ENCODE data around the gene RADX.
A peak's percentile ranks its signal among the peaks of the same experiment; 100 is the strongest.

Gene RADX

DNA sequence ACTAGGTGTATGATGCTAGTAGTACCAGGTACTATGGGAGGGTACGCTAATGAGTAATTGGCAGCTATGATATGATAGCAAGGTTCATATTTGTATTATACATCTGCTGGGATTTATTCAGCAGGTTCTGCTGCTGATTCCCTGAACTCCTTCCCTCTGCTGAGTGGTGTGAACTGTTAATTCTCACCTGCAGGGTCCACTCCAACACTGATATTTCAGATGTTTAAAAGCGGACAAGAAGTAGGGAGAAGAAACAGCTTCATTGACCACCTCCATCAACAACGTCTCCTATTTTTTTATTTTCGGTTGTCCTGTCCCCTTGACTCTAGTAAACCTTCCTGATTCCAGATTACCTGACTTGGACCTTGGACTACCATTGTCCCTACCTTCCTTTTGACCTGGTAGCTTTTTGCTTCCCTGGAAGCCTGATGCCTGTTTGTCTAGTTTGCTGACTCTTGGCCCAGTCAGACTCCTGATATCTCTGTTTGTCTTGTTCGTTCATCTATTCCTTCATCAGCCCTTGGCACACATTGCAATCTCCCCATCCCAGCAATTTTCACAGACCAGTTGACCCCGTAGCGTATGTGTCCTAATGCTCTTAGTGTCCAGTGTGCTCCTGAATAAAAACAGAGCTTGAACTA is 80.8 kb downstream of the RADX start:
- DNase-seq, result no peak

DNA sequence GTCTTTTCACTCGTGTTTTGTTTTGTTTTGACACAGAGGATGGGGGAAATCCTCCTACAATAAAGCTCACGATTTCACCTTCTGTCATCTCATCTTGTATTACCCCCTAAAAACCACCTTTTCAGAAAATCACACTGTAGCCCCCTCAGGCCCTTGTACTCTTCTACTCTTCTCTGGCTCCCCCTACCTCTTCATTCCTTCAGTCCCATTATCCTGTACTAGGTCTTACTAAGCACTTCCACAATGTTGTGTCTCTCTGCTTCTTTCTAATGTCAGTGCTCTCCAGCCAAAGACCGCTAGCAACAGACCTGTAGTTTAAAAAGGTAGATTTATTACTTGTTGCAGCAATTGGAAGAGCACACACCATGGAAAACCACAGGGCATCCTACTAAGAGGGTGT is 84.7 kb downstream of the RADX start:
- no peak for DNase-seq

DNA sequence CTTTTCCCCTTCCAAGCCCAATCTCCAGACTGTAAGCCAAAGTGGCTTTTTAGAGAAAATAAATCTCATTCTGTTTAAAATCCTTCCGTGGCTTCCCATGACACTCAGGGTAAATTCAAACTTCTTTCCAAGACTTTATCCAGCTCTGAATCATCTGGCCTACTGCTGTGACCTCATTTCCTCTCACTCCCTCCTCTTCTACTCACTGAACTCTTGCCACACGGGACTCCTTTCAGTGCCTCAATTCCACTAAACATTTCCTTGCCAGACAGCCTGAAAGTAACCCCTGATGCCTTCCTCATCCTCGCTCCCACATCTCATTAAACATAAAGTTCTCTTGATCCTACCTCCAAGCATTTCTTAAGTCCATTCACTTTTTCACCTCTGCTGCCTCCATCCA is 86.9 kb downstream of the RADX start:
- no peak for DNase-seq

DNA sequence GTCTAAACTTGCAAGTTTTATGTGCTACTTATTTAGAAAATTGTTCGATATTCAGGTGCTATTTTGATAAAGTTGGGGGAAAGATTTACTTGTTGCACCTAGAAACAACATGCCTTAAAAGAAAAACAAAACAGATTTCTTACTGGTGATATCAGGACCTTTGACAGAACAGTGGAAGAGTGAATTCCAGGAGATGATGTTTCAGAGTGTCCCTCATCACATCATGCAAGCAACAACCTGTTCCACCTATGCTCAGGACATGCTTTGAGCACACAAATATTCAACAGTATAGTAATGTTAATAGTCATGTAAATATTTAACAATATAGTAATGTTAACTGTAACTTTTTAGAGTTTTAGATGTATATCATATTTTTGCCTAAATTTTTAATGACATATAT is 90.9 kb downstream of the RADX start:
- no peak for DNase-seq

- no peak for DNase-seq
Measured at GRCh38 chrX:106706466-106706865, 94.7 kb downstream of the RADX start.

DNA sequence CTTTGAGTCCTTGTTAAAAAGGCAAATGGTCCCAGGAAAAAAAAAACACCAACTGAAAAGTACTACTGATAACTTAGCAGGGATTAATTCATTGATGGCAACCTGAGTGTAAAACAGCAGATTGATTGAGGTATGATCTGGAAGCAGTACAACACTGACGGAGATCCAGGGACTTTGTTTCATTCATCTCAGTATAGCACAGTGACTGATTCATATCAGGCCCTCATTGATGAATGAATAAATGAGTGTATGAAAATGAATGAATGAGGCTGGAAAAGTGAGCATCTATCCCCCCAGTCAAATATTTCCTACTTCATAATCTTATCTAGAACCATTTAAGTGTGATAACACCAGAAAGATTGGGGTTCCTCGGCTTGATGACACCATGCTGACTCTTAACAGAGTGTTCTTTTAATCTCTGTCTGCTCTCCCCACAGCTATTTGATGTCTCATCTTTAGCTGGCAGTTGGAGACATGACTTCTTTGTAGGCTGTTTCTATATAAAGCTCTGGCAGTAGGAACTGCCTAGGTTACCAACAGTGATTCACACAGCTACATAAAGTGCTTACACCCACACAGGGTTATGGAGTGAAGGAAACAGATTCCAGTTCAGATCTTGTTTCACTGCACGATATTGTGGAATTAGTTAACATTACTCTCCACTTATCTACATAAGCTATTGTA is 96.1 kb downstream of the RADX start:
- no peak for DNase-seq

GRCh38 chrX:106710771-106711170 is 99.0 kb downstream of the RADX start:
- no peak for DNase-seq

DNA sequence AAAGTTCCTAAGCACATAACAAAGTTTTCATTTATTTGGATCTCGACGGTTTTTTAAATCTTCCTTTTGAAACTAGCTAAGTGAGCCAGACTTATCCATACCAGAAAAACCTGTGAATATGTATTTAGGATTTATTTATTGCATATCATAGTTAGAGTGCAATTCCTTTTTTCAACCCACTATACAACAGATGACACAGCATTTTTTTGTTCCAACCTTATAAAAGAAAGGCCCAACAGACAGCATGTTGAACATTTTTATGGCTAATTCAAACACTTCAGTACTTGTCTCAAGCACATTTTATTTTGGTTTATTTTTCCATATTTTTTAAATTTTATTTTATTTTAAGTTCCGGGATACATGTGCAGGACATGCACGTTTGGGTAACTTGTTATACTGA is 99.6 kb downstream of the RADX start:
- DNase-seq, result no peak

GRCh38 chrX:106716004-106716403 is 104.2 kb downstream of the RADX start:
- no peak for DNase-seq

DNA sequence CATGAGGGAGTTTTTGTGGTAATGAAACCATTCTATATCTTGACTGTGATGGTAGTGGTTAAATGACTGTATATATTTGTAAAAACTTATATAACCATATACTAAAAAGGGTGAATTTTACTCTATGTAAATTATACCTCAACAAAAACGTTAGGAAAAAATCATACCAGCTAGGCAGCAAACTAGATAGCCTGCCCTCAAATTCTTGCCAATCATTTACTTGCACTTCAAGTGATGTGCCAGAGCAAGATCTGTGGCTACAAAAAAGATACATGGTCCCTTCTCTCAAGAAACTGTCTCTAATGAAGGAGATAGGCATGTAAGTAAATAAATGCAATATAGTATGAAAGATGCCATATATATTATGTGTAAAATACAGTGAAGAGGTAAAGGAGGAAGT is 104.7 kb downstream of the RADX start:
- DNase-seq, result no peak

DNA sequence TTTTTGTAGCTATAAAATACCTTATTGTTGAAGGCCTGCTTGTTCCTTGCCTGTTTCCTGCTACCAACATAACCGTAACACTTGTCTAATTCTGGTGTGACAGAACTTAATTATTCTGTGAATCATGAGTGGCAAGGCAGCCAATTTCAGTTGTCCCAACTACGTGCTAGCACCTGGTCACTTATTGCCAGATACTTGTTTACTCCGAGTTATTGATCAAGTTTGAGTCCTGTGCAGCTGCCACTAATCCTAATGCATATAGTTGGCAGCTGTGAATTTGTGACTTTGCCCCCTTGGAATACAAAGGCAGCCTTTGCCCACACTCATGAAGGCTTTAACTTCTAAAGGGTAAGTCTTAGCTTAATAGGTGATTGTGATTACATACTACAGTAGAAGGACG is 106.9 kb downstream of the RADX start:
- DNase-seq, result no peak

- DNase-seq, result peak in 1 of 2 experiments; percentile 14
Measured at GRCh38 chrX:106725931-106726330, 114.2 kb downstream of the RADX start.

- DNase-seq, result peak; percentile 20 to 78
Measured at GRCh38 chrX:106726485-106727437, 115.0 kb downstream of the RADX start, which contains the start of gene RNF128. TSS of gene RNF128 (plus strand) at chrX:106726701. CDS start at chrX:106726914, 213 bp downstream.

DNA sequence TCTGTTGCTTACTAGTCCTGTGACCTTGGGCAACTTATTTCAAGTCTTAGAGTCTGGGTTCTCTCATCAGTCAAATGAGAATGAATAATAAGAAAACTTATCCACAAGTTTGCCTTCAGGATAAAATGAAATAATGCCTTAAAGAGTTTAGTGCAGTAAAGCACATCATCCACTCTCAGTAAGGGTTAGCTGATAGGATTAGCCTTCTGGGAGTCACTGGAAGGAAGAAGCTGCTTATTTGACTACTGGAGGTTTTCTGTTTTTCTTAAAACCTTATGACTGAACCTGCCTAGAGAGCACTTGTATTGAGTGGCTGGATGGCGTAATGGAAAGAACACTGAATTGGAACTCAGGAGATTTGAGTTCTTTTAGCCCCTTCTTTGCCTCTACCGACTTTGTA is 116.6 kb downstream of the RADX start:
- DNase-seq, result no peak
